ENCODE results near the gene SERINC4.
"Not testable (repeated sequence)": the region's sequence is repeated elsewhere in the genome, so short reads cannot be mapped to it uniquely, and the experiment has no call there.

DNA sequence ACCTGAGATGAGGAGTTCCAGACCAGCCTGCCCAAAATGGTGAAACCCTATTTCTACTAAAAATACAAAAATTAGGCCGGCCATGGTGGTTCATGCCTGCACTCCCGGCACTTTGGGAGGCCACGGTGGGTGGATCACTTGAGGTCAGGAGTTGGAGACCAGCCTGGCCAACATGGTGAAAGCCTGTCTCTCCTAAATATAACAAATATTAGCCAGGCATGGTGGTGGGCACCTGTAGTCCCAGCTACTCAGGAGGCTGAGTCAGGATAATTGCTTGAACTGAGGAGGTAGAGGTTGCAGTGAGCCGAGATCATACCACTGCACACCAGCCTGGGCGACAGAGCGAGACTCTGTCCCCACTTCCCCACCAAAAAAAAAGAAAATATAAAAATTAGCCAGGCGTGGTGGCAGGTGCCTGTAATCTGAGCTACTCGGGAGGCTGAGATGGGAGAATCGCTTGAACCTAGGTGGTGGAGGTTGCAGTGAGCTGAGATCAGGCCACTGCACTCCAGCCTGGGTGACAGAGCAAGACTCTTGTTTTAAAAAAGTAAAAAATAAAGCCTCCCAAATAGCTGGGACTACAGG, 30.8 kb upstream of the SERINC4 start:
- TF ChIP-seq, protein P1, sequence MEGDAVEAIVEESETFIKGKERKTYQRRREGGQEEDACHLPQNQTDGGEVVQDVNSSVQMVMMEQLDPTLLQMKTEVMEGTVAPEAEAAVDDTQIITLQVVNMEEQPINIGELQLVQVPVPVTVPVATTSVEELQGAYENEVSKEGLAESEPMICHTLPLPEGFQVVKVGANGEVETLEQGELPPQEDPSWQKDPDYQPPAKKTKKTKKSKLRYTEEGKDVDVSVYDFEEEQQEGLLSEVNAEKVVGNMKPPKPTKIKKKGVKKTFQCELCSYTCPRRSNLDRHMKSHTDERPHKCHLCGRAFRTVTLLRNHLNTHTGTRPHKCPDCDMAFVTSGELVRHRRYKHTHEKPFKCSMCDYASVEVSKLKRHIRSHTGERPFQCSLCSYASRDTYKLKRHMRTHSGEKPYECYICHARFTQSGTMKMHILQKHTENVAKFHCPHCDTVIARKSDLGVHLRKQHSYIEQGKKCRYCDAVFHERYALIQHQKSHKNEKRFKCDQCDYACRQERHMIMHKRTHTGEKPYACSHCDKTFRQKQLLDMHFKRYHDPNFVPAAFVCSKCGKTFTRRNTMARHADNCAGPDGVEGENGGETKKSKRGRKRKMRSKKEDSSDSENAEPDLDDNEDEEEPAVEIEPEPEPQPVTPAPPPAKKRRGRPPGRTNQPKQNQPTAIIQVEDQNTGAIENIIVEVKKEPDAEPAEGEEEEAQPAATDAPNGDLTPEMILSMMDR (IDR thresholded peaks at IDR 0.05) = not testable (repeated sequence)
- TF ChIP-seq POLR2A, EP300 (IDR thresholded peaks at IDR 0.05): not testable (repeated sequence)

Data from tibial nerve (tissue), 4 donors.